Skeletal muscle tissue (tissue), 4 donors: ENCODE results near the gene HDAC7. TPM values are rescaled to one million over a fixed set of nuclear protein-coding genes. Genes with fewer than 3 reads are reported as not detected.

Source experiments
- H3K27ac ChIP-seq: one replicate; pipeline ENCODE4 v1.7.0; 2013; ENCODE audit warnings: mild to moderate bottlenecking, low read depth, low read length, inconsistent platforms
- H3K27me3 ChIP-seq, 3 donors: one replicate each; pipeline ENCODE4 v1.7.0; 2013; ENCODE audit warnings: low read length in 3 of 3; ENCODE audit not compliant: control insufficient read depth in 3 of 3, insufficient read depth in 3 of 3
- H3K36me3 ChIP-seq, 3 donors: one replicate each; pipeline ENCODE4 v1.7.0; 2013; ENCODE audit warnings: low read length in 3 of 3; ENCODE audit not compliant: control insufficient read depth in 3 of 3, insufficient read depth in 3 of 3
- H3K4me1 ChIP-seq, 3 donors: one replicate each; pipeline ENCODE4 v1.7.0; 2013; ENCODE audit warnings: low read length in 3 of 3, mild to moderate bottlenecking in 3 of 3; ENCODE audit not compliant: control insufficient read depth in 3 of 3, insufficient read depth in 3 of 3
- H3K4me3 ChIP-seq, 3 donors: one replicate each; pipeline ENCODE4 v1.7.0; 2013; ENCODE audit warnings: low read length in 3 of 3
- H3K9ac ChIP-seq, 3 donors: one replicate each; pipeline ENCODE4 v1.7.0; 2013; ENCODE audit warnings: low read length in 3 of 3, mild to moderate bottlenecking in 3 of 3, moderate library complexity in 2 of 3, low read depth in 1 of 3
- H3K9me3 ChIP-seq, 3 donors: one replicate each; pipeline ENCODE4 v1.7.0; 2013; ENCODE audit warnings: low read length in 3 of 3; ENCODE audit not compliant: control insufficient read depth in 3 of 3
- total RNA-seq: library from RNA; depleted of rRNA; stranded (reverse); fragments of >200 nt; gene quantifications from one replicate; pipeline ENCODE4 v1.2.3, GENCODE V29; 2014
- donor health status: Osteomylitis.

The HDAC7 gene
- total RNA-seq, 1 donor from 2014 or later = 21.4 TPM

- H3K9me3 ChIP-seq = no peaks in the 10 kb centered on the region
- H3K36me3 ChIP-seq = peaks cover 0 to 4% (median 2%) of the 10 kb centered on the region in 3 donors
- no peak overlapping the region for H3K9ac ChIP-seq
- H3K27ac ChIP-seq = no peak overlapping the region
- no peaks in the 10 kb centered on the region for H3K4me1 ChIP-seq
- no peaks in the 10 kb centered on the region for H3K27me3 ChIP-seq
- no peak overlapping the region for H3K4me3 ChIP-seq
These were observed 40.7 kb upstream of the HDAC7 start for GRCh38 chr12:47860279-47860841.

- Histone ChIP-seq H3K36me3 (peaks cover 0 to 4% (median 2%) of the 10 kb centered on the region in 3 donors), H3K9ac (no peak overlapping the region), H3K27ac (no peak overlapping the region)
These were observed 39.0 kb upstream of the HDAC7 start for GRCh38 chr12:47858511-47859266.

GRCh38 chr12:47856721-47857575 is 37.2 kb upstream of the HDAC7 start:
- Histone ChIP-seq H3K4me3 (no peak overlapping the region), H3K4me1 (peaks cover 4 to 6% (median 5%) of the 10 kb centered on the region in 3 donors), H3K9me3 (no peaks in the 10 kb centered on the region), H3K9ac (no peak overlapping the region), H3K36me3 (peaks cover 0 to 4% (median 2%) of the 10 kb centered on the region in 3 donors), H3K27ac (no peak overlapping the region), H3K27me3 (no peaks in the 10 kb centered on the region)

More at GRCh38 chr12:47858511-47859266, 39.0 kb upstream of the HDAC7 start:
- Histone ChIP-seq H3K9me3 (no peaks in the 10 kb centered on the region), H3K27me3 (no peaks in the 10 kb centered on the region), H3K4me1 (no peaks in the 10 kb centered on the region), H3K4me3 (no peak overlapping the region)

- Histone ChIP-seq H3K9ac (no peak overlapping the region), H3K9me3 (no peaks in the 10 kb centered on the region), H3K36me3 (peaks cover 0 to 4% (median 2%) of the 10 kb centered on the region in 3 donors), H3K27ac (no peak overlapping the region), H3K27me3 (no peaks in the 10 kb centered on the region), H3K4me1 (peaks cover 4 to 8% (median 5%) of the 10 kb centered on the region in 3 donors), H3K4me3 (no peak overlapping the region)
These were observed 36.4 kb upstream of the HDAC7 start for GRCh38 chr12:47856094-47856493.

- Histone ChIP-seq H3K9ac (no peak overlapping the region), H3K4me3 (no peak overlapping the region), H3K27ac (no peak overlapping the region), H3K9me3 (no peaks in the 10 kb centered on the region), H3K36me3 (peaks cover 0 to 4% (median 2%) of the 10 kb centered on the region in 3 donors), H3K4me1 (peaks cover 4 to 8% (median 5%) of the 10 kb centered on the region in 3 donors), H3K27me3 (no peaks in the 10 kb centered on the region)
These were observed 35.8 kb upstream of the HDAC7 start for GRCh38 chr12:47855502-47855901.

- H3K4me1 ChIP-seq = peaks cover 4 to 8% (median 5%) of the 10 kb centered on the region in 3 donors
- H3K27me3 ChIP-seq = no peaks in the 10 kb centered on the region
These were observed 34.8 kb upstream of the HDAC7 start for GRCh38 chr12:47854531-47854930.

GRCh38 chr12:47852096-47852571 is 32.4 kb upstream of the HDAC7 start:
- H3K4me1 ChIP-seq = peaks cover 4 to 8% (median 5%) of the 10 kb centered on the region in 3 donors
- no peak overlapping the region for H3K9ac ChIP-seq
- peaks cover 0 to 4% (median 2%) of the 10 kb centered on the region in 3 donors for H3K36me3 ChIP-seq

More at GRCh38 chr12:47854531-47854930, 34.8 kb upstream of the HDAC7 start:
- H3K36me3 ChIP-seq = peaks cover 0 to 4% (median 2%) of the 10 kb centered on the region in 3 donors
- H3K9ac ChIP-seq = no peak overlapping the region
- H3K9me3 ChIP-seq = no peaks in the 10 kb centered on the region
- no peak overlapping the region for H3K4me3 ChIP-seq
- H3K27ac ChIP-seq = no peak overlapping the region

GRCh38 chr12:47851303-47851952 is 31.7 kb upstream of the HDAC7 start:
- H3K36me3 ChIP-seq = peaks cover 0 to 4% (median 0%) of the 10 kb centered on the region in 3 donors
- H3K9ac ChIP-seq = no peak overlapping the region
- no peaks in the 10 kb centered on the region for H3K27me3 ChIP-seq
- no peaks in the 10 kb centered on the region for H3K9me3 ChIP-seq
- H3K4me1 ChIP-seq = peaks cover 4 to 8% (median 5%) of the 10 kb centered on the region in 3 donors
- no peak overlapping the region for H3K4me3 ChIP-seq
- no peak overlapping the region for H3K27ac ChIP-seq

More at GRCh38 chr12:47852096-47852571, 32.4 kb upstream of the HDAC7 start:
- H3K9me3 ChIP-seq = no peaks in the 10 kb centered on the region
- H3K4me3 ChIP-seq = no peak overlapping the region
- no peak overlapping the region for H3K27ac ChIP-seq
- no peaks in the 10 kb centered on the region for H3K27me3 ChIP-seq
